22Rv1 (cell line): ENCODE results near the gene PNMA3.

Experiments used
- CTCF ChIP-seq: fragments of 450-650 bp; IDR thresholded peaks from 2 replicates; pipeline ENCODE4 v1.5.1; 2017; ENCODE audit warnings: mild to moderate bottlenecking
- ZFX ChIP-seq: fragments of 450-650 bp; IDR thresholded peaks from 2 replicates; pipeline ENCODE4 v1.6.1; 2017; ENCODE audit warnings: antibody characterized with exemption, borderline replicate concordance

- no peak for TF ChIP-seq CTCF
- no peak for TF ChIP-seq ZFX
These were observed 3.2 kb downstream of the PNMA3 start for GRCh38 chrX:153059191-153060094.
